Breast epithelium (tissue), 4 donors: ENCODE results near the gene KLC1. TPM values are rescaled to one million over a fixed set of nuclear protein-coding genes. Genes with fewer than 3 reads are reported as not detected.

Source experiments
- DNase-seq, 2 donors: peaks; one replicate each; pipeline ENCODE4 v3.0.0-alpha.2; 2019; ENCODE audit warnings: low spot score in 2 of 2
- H3K27ac ChIP-seq, 2 donors: fragments of 200-600 bp; sonication (generic) in 1 of 2; one replicate each; pipeline ENCODE4 v1.5.1; 2016 to 2019; ENCODE audit warnings: mild to moderate bottlenecking in 1 of 2
- H3K27me3 ChIP-seq, 2 donors: fragments of 200-600 bp; sonication (generic) in 1 of 2; one replicate each; pipeline versions ENCODE4 v1.5.1 to v1.6.0; 2017 to 2019; ENCODE audit warnings: control low read depth in 1 of 2, mild to moderate bottlenecking in 1 of 2
- H3K36me3 ChIP-seq: fragments of 200-600 bp; one replicate; pipeline ENCODE4 v1.5.1; 2019
- H3K4me1 ChIP-seq, 2 donors: fragments of 200-600 bp; sonication (generic); one replicate each; pipeline ENCODE4 v1.5.1; 2016 to 2019; ENCODE audit warnings: control low read depth in 1 of 2
- H3K4me3 ChIP-seq, 3 donors: fragments of 200-600 bp; sonication (generic); 1 replicate in 2 of 3; 2 replicates in 1 of 3; pipeline ENCODE4 v1.5.1; 2016 to 2019; ENCODE audit warnings: mild to moderate bottlenecking in 3 of 3, moderate library complexity in 2 of 3
- H3K9me3 ChIP-seq, 2 donors: fragments of 200-600 bp; sonication (generic) in 1 of 2; one replicate each; pipeline ENCODE4 v1.5.1; 2016 to 2019; ENCODE audit warnings: control low read depth in 1 of 2
- CTCF ChIP-seq, 3 donors: fragments of 450-650 bp; IDR thresholded peaks; one replicate each; pipeline ENCODE4 v1.5.1; 2016 to 2017; ENCODE audit warnings: antibody characterized with exemption in 3 of 3, mild to moderate bottlenecking in 3 of 3, moderate library complexity in 3 of 3
- POLR2A ChIP-seq: fragments of 450-650 bp; IDR thresholded peaks from one replicate; pipeline ENCODE4 v1.6.1; 2016; ENCODE audit warnings: antibody characterized with exemption, mild to moderate bottlenecking, moderate library complexity
- POLR2AphosphoS5 ChIP-seq, 3 donors: sonication (generic); formaldehyde crosslinking; IDR thresholded peaks; one replicate each; pipeline ENCODE4 v1.6.1; 2017; ENCODE audit warnings: antibody characterized with exemption in 3 of 3
- intact Hi-C: fragments of 100-400 bp; cut with DNase I; formaldehyde crosslinking; loops from one replicate; pipeline ENCODE4 v1.15.1; 2023; ENCODE audit warnings: low total_unique reads
- total RNA-seq, 3 donors: library from RNA; depleted of rRNA; stranded (reverse); fragments of >200 nt; gene quantifications; one replicate each; pipeline ENCODE4 v1.1.0, GENCODE V29; 2016

Gene KLC1
- total RNA-seq, 3 donors from 2014 or later = 222 to 275 (median 253) TPM

GRCh38 chr14:103676881-103677675, 48.1 kb downstream of the KLC1 start:
- Histone ChIP-seq H3K4me3 (no peak overlapping the region), H3K27ac (no peak overlapping the region), H3K36me3 (peaks cover 23% of the 10 kb centered on the region), H3K4me1 (no peaks in the 10 kb centered on the region), H3K9me3 (no peaks in the 10 kb centered on the region), H3K27me3 (no peaks in the 10 kb centered on the region)
- intact Hi-C loops = no loop called here
- TF ChIP-seq POLR2A (no peak), CTCF (IDR thresholded peaks at IDR 0.05) (no peak), POLR2AphosphoS5 (IDR thresholded peaks at IDR 0.05) (no peak)
- DNase-seq = no peak

- intact Hi-C loops = no loop called here
These were observed 50.3 kb downstream of the KLC1 start for GRCh38 chr14:103679351-103679750.

GRCh38 chr14:103680491-103681231, 51.6 kb downstream of the KLC1 start:
- Histone ChIP-seq H3K36me3 (peaks cover 16% of the 10 kb centered on the region), H3K9me3 (no peaks in the 10 kb centered on the region), H3K27ac (no peak overlapping the region), H3K4me1 (no peaks in the 10 kb centered on the region), H3K4me3 (no peak overlapping the region), H3K27me3 (no peaks in the 10 kb centered on the region)
- intact Hi-C loops = no loop called here
- no peak for TF ChIP-seq POLR2AphosphoS5 (IDR thresholded peaks at IDR 0.05)
- TF ChIP-seq POLR2A = no peak
- no peak for TF ChIP-seq CTCF (IDR thresholded peaks at IDR 0.05)
- no peak for DNase-seq

More at GRCh38 chr14:103679351-103679750, 50.3 kb downstream of the KLC1 start:
- Histone ChIP-seq H3K27ac (no peak overlapping the region), H3K27me3 (no peaks in the 10 kb centered on the region), H3K36me3 (peaks cover 16% of the 10 kb centered on the region), H3K4me1 (no peaks in the 10 kb centered on the region), H3K9me3 (no peaks in the 10 kb centered on the region), H3K4me3 (no peak overlapping the region)
- no peak for TF ChIP-seq POLR2AphosphoS5 (IDR thresholded peaks at IDR 0.05)
- peak in 1 of 3 donors; percentile 11 for TF ChIP-seq CTCF (IDR thresholded peaks at IDR 0.05)
- no peak for DNase-seq

GRCh38 chr14:103683139-103683538, 54.1 kb downstream of the KLC1 start:
- Histone ChIP-seq H3K4me1 (no peaks in the 10 kb centered on the region), H3K4me3 (no peak overlapping the region), H3K27me3 (no peaks in the 10 kb centered on the region), H3K36me3 (peaks cover 8% of the 10 kb centered on the region), H3K27ac (no peak overlapping the region), H3K9me3 (no peaks in the 10 kb centered on the region)
- no peak for TF ChIP-seq POLR2AphosphoS5 (IDR thresholded peaks at IDR 0.05)
- no peak for TF ChIP-seq CTCF (IDR thresholded peaks at IDR 0.05)
- TF ChIP-seq POLR2A = no peak
- DNase-seq = no peak
- intact Hi-C loops = no loop called here

GRCh38 chr14:103684471-103684870, 55.5 kb downstream of the KLC1 start:
- intact Hi-C loops = no loop called here
- no peaks in the 10 kb centered on the region for H3K9me3 ChIP-seq
- no peak for TF ChIP-seq CTCF (IDR thresholded peaks at IDR 0.05)
- TF ChIP-seq POLR2AphosphoS5 (IDR thresholded peaks at IDR 0.05) = no peak
- no peak for TF ChIP-seq POLR2A

More at GRCh38 chr14:103684471-103684870, 55.5 kb downstream of the KLC1 start:
- Histone ChIP-seq H3K27ac (no peak overlapping the region), H3K4me1 (no peaks in the 10 kb centered on the region), H3K27me3 (no peaks in the 10 kb centered on the region), H3K4me3 (no peak overlapping the region), H3K36me3 (peaks cover 8% of the 10 kb centered on the region)
- no peak for DNase-seq
